Skin epidermis (tissue), 12 donors: ENCODE data around the gene CDC6.

ENCODE experiments used
- H3K27ac ChIP-seq, 21 experiments: fragments of 200-600 bp; sonication (generic) in 11 of 21; one replicate each; pipeline ENCODE4 v1.5.0; 2020; ENCODE audit warnings: mild to moderate bottlenecking in 3 of 21, inconsistent platforms in 2 of 21, moderate library complexity in 2 of 21
- H3K4me3 ChIP-seq, 7 experiments: fragments of 200-600 bp; sonication (generic) in 2 of 7; one replicate each; pipeline ENCODE4 v1.5.0; 2020; ENCODE audit warnings: inconsistent platforms in 2 of 7, mild to moderate bottlenecking in 2 of 7, moderate library complexity in 1 of 7

The CDC6 gene

GRCh38 chr17:40309031-40309948 is 21.6 kb downstream of the CDC6 start, which contains the start of gene RARA:
RARA (plus strand) TSS chr17:40309180; CDS start chr17:40331219, 22,039 bp downstream.
- Histone ChIP-seq H3K4me3 (peak within 1 kb of the TSS; percentile 17 to 49 (median 35)), H3K27ac (peak within 1 kb of the TSS in 20 of 21 experiments; percentile 48 to 85 (median 73))

DNA sequence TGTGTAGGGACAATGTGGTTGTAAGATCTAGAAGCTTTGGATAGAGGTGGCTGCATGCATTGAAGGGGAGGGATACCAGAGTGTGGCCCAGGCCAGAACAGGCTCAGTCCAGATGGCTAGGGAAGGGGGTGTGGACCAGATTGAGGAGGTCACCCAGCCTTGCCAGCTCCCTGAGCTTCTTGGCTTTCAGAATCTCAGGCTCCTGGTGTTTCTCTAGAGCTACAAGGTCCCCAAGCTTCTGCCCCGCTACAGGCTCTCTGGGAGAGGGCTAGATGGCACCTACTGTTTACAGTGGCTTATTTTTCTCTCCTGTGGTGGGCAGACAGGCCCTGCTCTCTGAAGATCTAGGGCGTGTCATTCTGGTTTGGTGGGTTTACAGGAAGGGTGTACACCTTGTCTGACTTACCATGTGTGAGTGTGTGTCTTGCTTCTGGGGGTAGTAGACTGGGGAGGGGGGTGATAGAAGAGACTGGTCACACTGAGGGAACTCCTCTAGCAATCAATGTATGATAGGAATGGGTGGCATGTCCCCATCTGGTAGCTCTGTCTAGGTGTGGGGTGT is 22.4 kb downstream of the CDC6 start:
- Histone ChIP-seq H3K4me3 (peak overlapping the region in 4 of 7 experiments; percentile 17 to 49 (median 40)), H3K27ac (peak overlapping the region in 18 of 21 experiments; percentile 2 to 82 (median 66))

DNA sequence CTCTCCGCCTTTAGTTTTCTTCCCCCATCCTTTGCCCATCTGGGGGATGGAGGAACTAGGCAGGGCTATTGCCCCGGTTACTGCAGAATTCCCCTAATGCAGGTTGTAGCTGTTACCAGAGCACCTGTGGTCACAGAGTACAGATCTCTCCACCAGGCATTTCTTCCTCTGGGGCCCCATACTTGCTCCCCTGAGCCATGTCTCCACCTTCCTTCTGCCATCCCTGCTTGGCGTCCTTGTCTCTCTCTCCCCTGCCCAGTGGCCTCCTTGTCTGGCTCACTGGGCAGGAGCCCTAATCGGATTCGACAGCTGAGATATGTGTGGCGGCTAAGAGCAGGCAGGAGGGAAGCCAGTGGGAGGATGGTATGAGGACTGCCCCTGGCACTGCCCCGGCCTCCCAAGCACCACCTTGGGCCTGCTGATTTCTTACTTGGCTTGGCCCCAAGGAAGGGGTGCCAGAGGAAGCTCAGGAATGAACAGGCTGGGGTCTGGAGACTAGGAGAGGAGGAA is 23.3 kb downstream of the CDC6 start:
- H3K27ac ChIP-seq: peak overlapping the region in 18 of 21 experiments; percentile 12 to 82 (median 59)

GRCh38 chr17:40311575-40311974 is 23.9 kb downstream of the CDC6 start:
- Histone ChIP-seq H3K27ac (peak overlapping the region in 17 of 21 experiments; percentile 12 to 82 (median 59)), H3K4me3 (no peak overlapping the region)

More for the DNA sequence above, 23.3 kb downstream of the CDC6 start:
- no peak overlapping the region for H3K4me3 ChIP-seq

GRCh38 chr17:40312131-40312731 is 24.6 kb downstream of the CDC6 start:
- Histone ChIP-seq H3K4me3 (no peak overlapping the region), H3K27ac (peak overlapping the region in 16 of 21 experiments; percentile 14 to 82 (median 65))

GRCh38 chr17:40312893-40313667 is 25.4 kb downstream of the CDC6 start:
- peak overlapping the region in 17 of 21 experiments; percentile 14 to 99 (median 71) for H3K27ac ChIP-seq
- H3K4me3 ChIP-seq: no peak overlapping the region

DNA sequence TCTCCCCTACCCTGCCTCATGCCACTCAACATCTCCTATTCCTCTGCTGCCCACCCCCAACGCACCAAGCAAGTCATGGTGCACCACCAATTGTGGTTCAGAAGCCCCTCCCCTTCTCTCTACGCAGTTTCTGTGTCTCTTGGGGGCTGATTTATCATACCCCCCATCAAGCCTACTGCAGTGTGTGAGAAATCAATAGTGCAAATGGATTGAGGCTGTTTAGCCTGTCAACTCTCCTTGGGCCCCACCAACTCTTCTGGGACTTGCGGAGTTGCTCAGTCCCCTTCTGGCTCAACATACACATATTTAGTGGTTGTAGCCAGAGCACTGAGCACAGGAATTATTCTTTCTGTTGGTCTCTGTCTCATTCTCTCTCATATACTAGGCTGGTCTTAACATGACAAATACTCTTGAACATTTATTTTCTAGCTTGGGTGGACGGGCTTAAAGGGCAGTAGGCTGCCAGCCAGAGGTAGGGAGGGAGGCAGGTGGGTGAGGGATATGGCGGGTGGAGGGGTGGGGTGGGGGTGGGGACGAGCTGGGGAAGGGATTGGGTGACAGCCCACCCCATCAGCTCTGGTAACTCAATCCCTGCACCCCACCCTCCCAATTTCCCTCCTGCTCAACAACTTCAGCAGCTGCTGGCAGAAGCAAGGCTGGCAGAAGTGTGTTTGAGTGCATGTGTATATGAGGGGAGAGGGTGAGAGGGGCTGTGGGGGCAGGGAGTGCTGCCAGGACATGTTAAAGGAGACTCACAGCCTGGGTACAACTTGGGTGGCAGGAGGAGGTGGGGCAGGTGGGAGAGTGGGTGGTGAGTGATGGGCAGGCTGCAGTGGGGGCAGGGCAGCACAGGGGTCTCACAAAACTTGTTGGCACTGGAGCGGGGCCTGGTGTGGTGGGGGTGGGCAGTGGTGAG is 26.2 kb downstream of the CDC6 start:
- Histone ChIP-seq H3K27ac (peak overlapping the region in 18 of 21 experiments; percentile 14 to 99 (median 62)), H3K4me3 (no peak overlapping the region)

GRCh38 chr17:40314584-40314956 is 26.9 kb downstream of the CDC6 start:
- Histone ChIP-seq H3K4me3 (no peak overlapping the region), H3K27ac (peak overlapping the region in 17 of 21 experiments; percentile 14 to 99 (median 62))

DNA sequence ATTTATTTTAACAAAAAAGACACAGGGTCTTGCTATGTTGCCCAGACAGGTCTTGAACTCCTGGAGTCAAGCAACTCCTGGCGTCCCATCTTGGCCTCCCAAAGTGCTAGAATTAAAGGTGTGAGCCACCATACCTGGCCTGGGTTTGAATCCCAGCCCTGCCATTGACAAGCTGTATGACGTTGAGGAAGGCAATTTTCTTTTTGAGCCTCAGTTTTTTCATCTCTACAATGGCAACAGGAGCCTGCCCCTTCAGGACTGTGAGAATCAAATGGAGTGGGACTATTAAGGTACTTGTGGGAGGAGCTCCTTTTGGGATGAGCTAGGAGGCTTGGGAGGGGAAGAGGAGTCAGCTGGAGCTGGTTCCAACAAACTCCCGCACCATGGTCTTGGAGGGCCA is 27.5 kb downstream of the CDC6 start:
- no peak overlapping the region for H3K4me3 ChIP-seq
- peak overlapping the region in 15 of 21 experiments; percentile 24 to 99 (median 55) for H3K27ac ChIP-seq

GRCh38 chr17:40315678-40316570 is 28.2 kb downstream of the CDC6 start:
- peak overlapping the region in 18 of 21 experiments; percentile 26 to 99 (median 95) for H3K27ac ChIP-seq
- H3K4me3 ChIP-seq: peak overlapping the region in 1 of 7 experiments; percentile 99

GRCh38 chr17:40316571-40317344 is 29.1 kb downstream of the CDC6 start:
- H3K4me3 ChIP-seq: peak overlapping the region; percentile 9 to 99 (median 79)

DNA sequence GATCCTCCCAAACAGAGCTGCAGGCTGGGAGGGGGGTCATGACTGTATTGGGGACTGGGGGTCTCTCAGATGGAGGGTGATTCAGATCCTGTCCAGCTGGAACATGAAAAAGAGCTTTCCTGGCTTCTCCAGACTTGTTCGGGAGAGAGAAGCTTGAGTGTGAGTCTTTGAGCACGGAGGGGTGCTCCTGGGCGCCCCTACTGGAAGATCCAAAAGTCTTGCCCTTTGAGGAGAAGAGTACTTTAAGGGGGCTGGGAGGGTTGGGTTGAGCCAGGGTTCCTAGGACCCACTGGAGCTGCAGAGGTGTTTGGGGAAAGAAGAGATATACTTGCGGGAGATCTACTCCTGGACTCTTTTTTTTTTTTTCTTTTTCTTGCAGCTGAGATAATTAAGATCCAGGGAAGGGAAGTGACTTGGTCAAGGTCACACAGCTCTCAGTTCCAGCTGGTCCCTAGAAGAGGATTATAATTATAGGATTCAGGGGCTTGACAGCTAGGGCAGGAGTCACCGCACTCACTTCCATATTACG is 29.7 kb downstream of the CDC6 start:
- Histone ChIP-seq H3K27ac (peak overlapping the region; percentile 58 to 99 (median 95)), H3K4me3 (peak overlapping the region; percentile 61 to 99 (median 90))

More at GRCh38 chr17:40316571-40317344, 29.1 kb downstream of the CDC6 start:
- peak overlapping the region in 20 of 21 experiments; percentile 60 to 99 (median 95) for H3K27ac ChIP-seq

DNA sequence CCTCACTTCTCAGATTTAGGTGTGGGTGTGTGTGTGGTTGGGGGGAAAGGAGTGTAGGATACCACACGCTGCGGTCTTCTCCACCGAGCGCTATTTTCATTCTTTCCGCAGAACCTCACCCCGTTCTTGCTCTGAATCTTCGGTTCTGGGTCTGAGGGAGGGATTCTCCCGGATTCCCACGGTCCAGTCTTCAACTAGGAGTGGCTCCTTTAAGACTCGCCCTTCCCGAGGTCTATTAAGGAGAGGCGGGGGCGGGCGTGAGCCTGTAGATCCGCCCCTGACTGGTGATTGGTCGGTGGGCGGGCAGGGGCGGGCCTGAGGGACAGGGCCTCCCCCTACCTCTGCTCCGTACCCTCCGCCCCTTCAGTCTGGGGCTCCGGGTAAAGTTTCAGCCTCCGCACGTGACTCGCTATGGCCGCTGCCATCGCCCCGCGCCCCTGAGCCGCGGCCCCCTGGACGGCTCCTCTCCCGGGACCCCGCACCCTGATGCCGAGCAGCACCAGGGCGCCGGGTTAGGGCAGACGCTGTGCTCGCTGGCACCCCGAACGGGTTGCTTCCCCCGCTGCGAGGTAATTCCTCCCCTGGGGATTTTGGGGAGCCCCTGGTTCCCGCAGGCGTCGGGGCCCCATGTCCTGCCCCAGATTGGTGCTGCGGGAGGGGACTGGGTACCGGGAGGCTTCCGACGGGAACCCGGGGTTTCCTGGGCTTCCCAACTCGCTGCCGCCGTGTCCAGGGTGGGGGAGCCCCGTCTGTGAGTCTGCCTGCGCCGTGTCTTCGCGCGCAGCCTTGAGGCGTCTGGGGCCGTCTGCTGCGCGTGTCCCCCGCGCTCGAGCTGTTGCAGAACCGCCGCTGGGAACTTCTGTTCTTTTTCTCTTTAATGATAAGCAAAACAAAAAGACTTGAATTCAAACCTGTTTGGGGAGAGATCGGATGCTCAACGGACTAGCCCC is 30.5 kb downstream of the CDC6 start:
- H3K27ac ChIP-seq: peak overlapping the region; percentile 77 to 99 (median 95)
- H3K4me3 ChIP-seq: peak overlapping the region; percentile 61 to 99 (median 90)

DNA sequence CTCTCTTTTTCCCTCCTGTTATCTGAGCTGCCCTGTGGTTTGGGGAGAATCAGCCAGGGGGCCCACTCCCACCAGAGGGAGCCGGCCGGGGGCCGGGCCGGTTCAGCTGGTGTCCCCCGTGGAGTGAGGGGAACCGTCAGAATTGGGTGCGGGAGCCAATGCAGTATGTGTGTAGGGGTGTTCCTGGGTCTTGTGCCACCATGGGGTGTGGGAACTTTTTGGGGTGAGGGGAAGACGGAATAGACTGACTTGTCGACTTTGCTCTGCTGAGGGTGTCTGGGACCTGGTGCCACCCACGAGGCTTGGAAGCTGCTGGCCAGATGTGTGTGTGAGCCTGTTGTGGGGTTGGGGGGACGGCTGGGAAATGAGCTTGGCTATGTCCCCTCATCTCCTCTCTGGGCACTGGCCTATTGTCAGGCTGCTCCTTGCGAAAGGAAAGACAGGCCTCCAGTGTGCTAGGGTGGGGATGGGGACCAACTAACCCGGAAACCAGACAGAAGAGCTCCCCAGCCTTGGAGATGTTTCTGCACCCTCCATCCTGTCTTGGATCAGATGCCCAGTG is 31.2 kb downstream of the CDC6 start:
- Histone ChIP-seq H3K27ac (peak overlapping the region; percentile 77 to 99 (median 95)), H3K4me3 (peak overlapping the region; percentile 61 to 99 (median 90))
